HepG2 (cell line): Measurements from ENCODE around the gene NUP133. TPM values are rescaled to one million over a fixed set of nuclear protein-coding genes. Genes with fewer than 3 reads are reported as not detected.

Experiments
- CCDC6 ChIP-seq: sonication (generic); formaldehyde crosslinking; IDR thresholded peaks from 2 replicates; pipeline ENCODE4 v1.8.1; 2022; ENCODE audit warnings: mild to moderate bottlenecking, missing genetic modification reagents, moderate library complexity
- FOSL1 ChIP-seq: sonication (generic); formaldehyde crosslinking; IDR thresholded peaks from 2 replicates; pipeline ENCODE4 v1.9.0; 2021; ENCODE audit warnings: missing genetic modification reagents, borderline replicate concordance
- HHEX ChIP-seq: IDR thresholded peaks from 2 replicates; pipeline ENCODE4 v1.6.1; 2016; ENCODE audit warnings: control low read depth
- HIVEP1 ChIP-seq: sonication (generic); formaldehyde crosslinking; IDR thresholded peaks from 2 replicates; pipeline ENCODE4 v1.4.0; 2020; ENCODE audit warnings: mild to moderate bottlenecking, missing genetic modification reagents
- HOXA9 ChIP-seq: sonication (generic); formaldehyde crosslinking; IDR thresholded peaks from 2 replicates; pipeline ENCODE4 v1.8.1; 2022; ENCODE audit warnings: missing genetic modification reagents, mild to moderate bottlenecking, moderate library complexity, borderline replicate concordance
- LBX2 ChIP-seq: sonication (generic); formaldehyde crosslinking; IDR thresholded peaks from 2 replicates; pipeline ENCODE4 v1.5.0; 2020; ENCODE audit warnings: missing genetic modification reagents, mild to moderate bottlenecking, borderline replicate concordance
- RNF219 ChIP-seq: sonication (generic); formaldehyde crosslinking; IDR thresholded peaks from 2 replicates; pipeline ENCODE4 v1.5.0; 2020; ENCODE audit warnings: mild to moderate bottlenecking, missing genetic modification reagents
- ZBTB20 ChIP-seq: sonication (generic); formaldehyde crosslinking; IDR thresholded peaks from 2 replicates; pipeline ENCODE4 v1.8.1; 2023; ENCODE audit warnings: missing genetic modification reagents, low read depth, mild to moderate bottlenecking, borderline replicate concordance
- ZBTB3 ChIP-seq: sonication (generic); formaldehyde crosslinking; IDR thresholded peaks from 2 replicates; pipeline ENCODE4 v1.4.0; 2020; ENCODE audit warnings: low read depth, mild to moderate bottlenecking, moderate library complexity, missing genetic modification reagents, borderline replicate concordance
- ZFX ChIP-seq: sonication (generic); formaldehyde crosslinking; IDR thresholded peaks from 2 replicates; pipeline ENCODE4 v1.4.0; 2020; ENCODE audit warnings: mild to moderate bottlenecking, low read depth, missing genetic modification reagents, moderate library complexity
- ZNF121 ChIP-seq: sonication (generic); formaldehyde crosslinking; IDR thresholded peaks from 2 replicates; pipeline ENCODE4 v1.5.0; 2020; ENCODE audit warnings: mild to moderate bottlenecking, missing genetic modification reagents
- ZNF205 ChIP-seq: IDR thresholded peaks from 2 replicates; pipeline ENCODE4 v1.6.1; 2018; ENCODE audit warnings: missing biosample characterization, missing genetic modification reagents
- ZNF331 ChIP-seq: sonication (generic); formaldehyde crosslinking; IDR thresholded peaks from 2 replicates; pipeline ENCODE4 v1.4.0; 2020; ENCODE audit warnings: missing genetic modification reagents
- ZNF337 ChIP-seq: sonication (generic); formaldehyde crosslinking; IDR thresholded peaks from 2 replicates; pipeline ENCODE4 v1.5.1; 2020; ENCODE audit warnings: missing genetic modification reagents, low read depth, mild to moderate bottlenecking, borderline replicate concordance
- ZNF407 ChIP-seq: sonication (generic); formaldehyde crosslinking; IDR thresholded peaks from one replicate; pipeline ENCODE4 v1.5.1; 2020; ENCODE audit warnings: mild to moderate bottlenecking, missing genetic modification reagents; ENCODE audit errors: not compliant biosample characterization
- ZNF891 ChIP-seq: sonication (generic); formaldehyde crosslinking; IDR thresholded peaks from 2 replicates; pipeline ENCODE4 v1.5.0; 2020; ENCODE audit warnings: mild to moderate bottlenecking, missing genetic modification reagents
- polyA plus RNA-seq, 8 experiments: library from polyadenylated mRNA; depleted of rRNA in 3 of 8; stranded (reverse) in 7 of 8; unstranded in 1 of 8; fragments of >200 nt; fragmentation: Illumina TruSeq in 4 of 8; extraction: Trizol in 4 of 8; gene quantifications; 2 replicates each; pipeline versions ENCODE4 v1.2.1 to v1.2.3, GENCODE V29; 2011 to 2016; ENCODE audit warnings: low read depth in 4 of 8, missing spikeins in 1 of 8, mixed read lengths in 1 of 8; ENCODE audit not compliant: insufficient read depth in 1 of 8
- total RNA-seq, 5 experiments: library from RNA; depleted of rRNA; stranded (reverse); fragments of >200 nt; fragmentation: Illumina TruSeq; extraction: Trizol; gene quantifications; 2 replicates each; pipeline ENCODE4 v1.2.3, GENCODE V29; 2016; ENCODE audit warnings: low read depth in 1 of 5

The NUP133 gene
- total and polyA plus RNA-seq, 2 of the 13 experiments (the other 11 are each of a cell fraction or from before 2014, with no cell fraction given): 17.7 to 45.6 TPM

GRCh38 chr1:229507951-229508822, at the start of gene NUP133 (continued):
- TF ChIP-seq ZFX (CRISPR knock-in tag) (peak; percentile 97), ZBTB3 (CRISPR knock-in tag) (no peak; the same call in 1 of the 2 replicates), HOXA9 (CRISPR knock-in tag) (no peak), ZBTB20 (peak; percentile 66), CCDC6 (CRISPR knock-in tag) (no peak), FOSL1 (CRISPR knock-in tag) (no peak), ZNF205 (CRISPR knock-in tag) (peak; percentile 99), HIVEP1 (CRISPR knock-in tag) (peak; percentile 66), ZNF121 (CRISPR knock-in tag) (no peak), LBX2 (no peak), HHEX (CRISPR knock-in tag) (no peak), RNF219 (CRISPR knock-in tag) (no peak), ZNF407 (peak; percentile 58), ZNF891 (CRISPR knock-in tag) (peak; percentile 53; the same call in 1 of the 2 replicates), ZNF337 (CRISPR knock-in tag) (no peak), ZNF331 (peak; percentile 60; the same call in 1 of the 2 replicates)
